Fibroblast of the aortic adventitia (primary cell): ENCODE measurements around the gene SLC22A9. TPM values are rescaled to one million over a fixed set of nuclear protein-coding genes. Genes with fewer than 3 reads are reported as not detected.

ENCODE experiments used
- DNase-seq: peaks from one replicate; pipeline ENCODE4 v3.0.0-alpha.2; 2010; ENCODE audit warnings: low read depth
- H3K4me3 ChIP-seq: 2 replicates; pipeline ENCODE4 v1.5.1; 2011; ENCODE audit warnings: low read depth, mild to moderate bottlenecking, control low read depth, low read length, moderate library complexity
- CTCF ChIP-seq: IDR thresholded peaks from 2 replicates; pipeline ENCODE4 v1.5.1; 2011; ENCODE audit warnings: mild to moderate bottlenecking, low read length, control low read depth, inconsistent platforms; ENCODE audit not compliant: insufficient read depth
- total RNA-seq: library from RNA; depleted of rRNA; stranded (reverse); fragments of >200 nt; gene quantifications from 2 replicates; pipeline ENCODE4 v1.2.3, GENCODE V29; 2012; ENCODE audit warnings: low replicate concordance

The SLC22A9 gene
- total RNA-seq, 1 donor = not detected

- TF ChIP-seq CTCF = no peak
- H3K4me3 ChIP-seq = no peak overlapping the region
- DNase-seq = no peak
Measured at GRCh38 chr11:63369971-63370588, 495 bp downstream of the SLC22A9 start.

- H3K4me3 ChIP-seq = no peak overlapping the region
- no peak for DNase-seq
- TF ChIP-seq CTCF = no peak
Measured at GRCh38 chr11:63371396-63371795, 1.8 kb downstream of the SLC22A9 start.

GRCh38 chr11:63375434-63375833 lies 5.8 kb downstream of the SLC22A9 start:
- no peak overlapping the region for H3K4me3 ChIP-seq
- no peak for DNase-seq
- TF ChIP-seq CTCF = no peak

- TF ChIP-seq CTCF = no peak
- H3K4me3 ChIP-seq = no peak overlapping the region
- no peak for DNase-seq
Measured at GRCh38 chr11:63380130-63380529, 10.5 kb downstream of the SLC22A9 start.

GRCh38 chr11:63395697-63396096 lies 26.1 kb downstream of the SLC22A9 start:
- DNase-seq = no peak
- H3K4me3 ChIP-seq = no peak overlapping the region
- no peak for TF ChIP-seq CTCF

- no peak overlapping the region for H3K4me3 ChIP-seq
- no peak for DNase-seq
- TF ChIP-seq CTCF = no peak
Measured at GRCh38 chr11:63404161-63404935, 34.8 kb downstream of the SLC22A9 start.
